Stimulated activated naive CD4-positive, alpha-beta T cell (primary cell): Measurements from ENCODE around the gene ASAP2.
"Not testable (repeated sequence)": the region's sequence is repeated elsewhere in the genome, so short reads cannot be mapped to it uniquely, and the experiment has no call there.

Experiments used
- DNase-seq, 6 experiments: peaks; one replicate each; lab custom pipeline; 2025; lab: John Stamatoyannopoulos, UW

Gene ASAP2

GRCh38 chr2:9380702-9381628, 174.4 kb downstream of the ASAP2 start:
- no peak for DNase-seq

DNA sequence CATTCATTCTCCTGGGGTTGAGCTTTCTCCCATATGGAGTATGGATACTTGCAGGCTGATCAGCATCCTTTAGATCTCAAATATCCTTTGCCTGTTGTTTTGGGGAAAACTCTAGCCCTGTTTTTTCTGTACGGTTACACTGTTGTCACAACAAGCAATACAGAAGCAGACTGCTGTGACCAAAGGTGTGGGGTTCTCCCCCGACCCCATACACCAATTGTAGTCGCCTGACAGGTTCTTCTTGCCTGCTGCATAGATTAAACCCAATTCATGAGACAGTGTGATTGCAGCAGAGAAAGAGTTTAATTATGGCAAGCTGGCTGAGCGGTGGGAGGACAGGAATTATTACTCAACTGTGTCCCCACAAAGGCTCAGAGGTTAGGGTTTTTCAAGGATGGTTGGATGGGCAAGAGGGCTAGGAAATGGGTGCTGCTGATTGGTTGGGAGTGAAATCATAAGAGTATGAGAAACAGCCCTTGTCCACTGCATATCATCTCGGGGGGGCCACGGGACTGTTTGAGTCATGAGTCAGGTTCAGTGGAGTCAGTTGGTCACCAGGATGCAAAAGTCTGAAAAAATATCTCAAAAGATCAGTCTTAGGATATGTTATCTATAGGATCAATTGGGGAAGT, 176.1 kb downstream of the ASAP2 start:
- no peak for DNase-seq

DNA sequence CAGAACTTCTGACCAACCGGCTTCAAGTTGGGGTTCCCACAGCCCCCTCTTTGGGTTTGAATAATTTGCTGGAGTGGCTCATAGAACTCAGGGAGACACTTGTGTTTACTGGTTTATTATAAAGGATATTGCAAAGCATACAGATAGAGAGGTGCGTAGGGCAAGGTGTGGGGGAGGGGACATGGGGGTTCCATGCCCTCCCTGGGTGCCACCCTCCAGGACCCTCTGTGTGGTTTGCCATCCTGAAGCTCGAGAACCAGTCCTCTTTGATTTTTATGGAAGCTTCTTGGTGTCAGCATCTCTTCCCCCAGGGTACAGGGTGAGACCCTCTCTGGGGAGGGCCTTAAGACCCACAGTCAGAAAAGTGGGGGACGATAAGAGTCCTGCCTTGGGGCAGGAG, 177.9 kb downstream of the ASAP2 start:
- no peak for DNase-seq

GRCh38 chr2:9385841-9386240, 179.2 kb downstream of the ASAP2 start:
- no peak for DNase-seq

- no peak for DNase-seq
Observed at GRCh38 chr2:9388199-9388681, 181.6 kb downstream of the ASAP2 start.

- no peak for DNase-seq
Observed at GRCh38 chr2:9388950-9389911, 182.6 kb downstream of the ASAP2 start.

DNA sequence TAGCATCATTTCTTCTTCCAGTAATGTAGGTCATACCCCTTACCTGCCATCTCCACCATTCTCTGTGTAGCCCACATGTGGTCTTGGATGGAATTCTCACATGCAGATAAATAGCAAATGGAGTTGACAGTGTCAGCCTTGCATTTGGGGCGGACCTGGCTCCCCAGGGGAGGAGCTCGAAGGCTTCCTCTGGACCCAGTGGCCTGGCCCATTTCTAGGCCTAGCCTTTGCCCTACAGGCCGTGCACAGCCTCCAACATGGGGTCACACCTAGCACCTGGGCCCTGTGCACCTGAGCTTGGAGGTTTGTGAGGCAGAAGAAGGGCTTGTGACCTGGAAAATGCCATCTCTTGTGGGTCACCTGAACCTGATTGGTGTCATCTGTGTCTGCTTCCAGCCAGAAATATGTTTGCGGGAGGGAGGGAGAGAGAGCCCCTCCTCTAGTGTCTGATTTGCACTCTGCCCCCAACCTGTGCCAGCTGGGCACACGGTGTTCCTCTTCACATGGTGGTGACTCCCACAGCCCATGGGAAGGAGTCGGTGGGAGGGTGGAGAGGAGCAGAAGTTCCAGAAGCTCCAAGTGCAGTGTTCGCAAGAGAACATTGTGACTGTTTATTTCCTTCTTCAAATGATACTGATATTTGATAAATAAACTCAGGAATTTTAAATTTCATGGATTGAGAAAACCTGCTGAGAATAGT, 183.7 kb downstream of the ASAP2 start:
- DNase-seq = no peak

DNA sequence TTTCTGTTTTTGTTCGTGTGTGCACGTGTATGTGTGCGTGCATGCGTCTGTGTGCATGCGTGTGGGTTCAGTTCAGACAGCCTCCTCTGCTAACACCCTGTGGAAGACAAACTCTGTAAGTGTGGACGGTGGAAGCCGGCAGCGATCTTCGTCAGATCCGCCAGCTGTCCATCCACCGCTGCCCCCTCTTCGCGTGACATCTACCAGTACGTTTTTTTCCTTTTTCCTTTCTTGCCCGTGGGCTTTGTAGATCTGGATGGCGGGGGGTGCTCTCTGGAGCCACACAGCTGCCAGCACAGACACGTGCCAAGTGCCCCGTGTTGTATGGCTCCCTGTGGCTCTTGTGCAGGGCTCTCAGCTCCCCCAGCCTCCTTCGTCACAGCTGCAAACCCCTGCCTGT, 184.4 kb downstream of the ASAP2 start:
- DNase-seq = no peak

- no peak for DNase-seq
Observed at GRCh38 chr2:9391961-9392720, 185.5 kb downstream of the ASAP2 start.

- DNase-seq = no peak
Observed at GRCh38 chr2:9392898-9393765, 186.5 kb downstream of the ASAP2 start.

DNA sequence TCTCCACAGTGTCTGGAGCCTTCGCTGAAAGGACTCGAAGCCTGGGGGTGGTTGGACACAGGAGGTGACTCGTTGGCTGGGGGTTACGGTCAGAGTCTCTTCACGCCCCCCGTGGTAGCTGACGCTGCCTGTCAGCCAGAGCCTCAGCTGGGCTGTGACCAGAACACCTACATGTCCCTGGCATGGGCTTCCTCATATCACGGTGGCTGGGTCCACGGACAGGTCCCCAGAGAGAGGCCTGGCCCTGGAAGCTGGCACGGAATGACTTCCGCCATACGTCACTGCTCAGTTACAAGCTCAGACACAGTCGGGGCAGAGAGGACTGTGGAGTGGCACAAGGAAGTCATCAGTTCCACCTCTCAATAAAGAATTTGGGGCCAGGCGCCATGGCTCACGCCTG, 188.2 kb downstream of the ASAP2 start:
- no peak for DNase-seq

DNA sequence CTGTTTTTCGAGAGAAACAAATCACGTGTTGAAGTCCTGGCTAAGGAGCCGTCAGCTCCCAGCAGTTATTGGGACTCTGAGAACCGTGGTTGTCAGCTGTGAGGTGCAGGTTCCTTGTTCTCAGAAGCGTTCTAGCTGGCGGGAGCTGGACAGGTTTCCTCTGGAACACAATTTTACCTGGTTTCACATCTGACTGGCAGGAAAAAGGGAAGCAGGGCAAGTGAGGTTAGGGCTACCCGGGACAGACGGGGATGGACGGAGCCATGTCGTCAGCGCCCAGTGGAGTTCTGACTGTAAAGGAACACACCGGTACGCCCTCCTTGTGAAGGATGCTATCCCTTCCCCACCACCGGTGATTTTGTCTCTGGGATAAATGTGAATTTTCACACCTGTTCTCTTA, 190.6 kb downstream of the ASAP2 start:
- DNase-seq = no peak

DNA sequence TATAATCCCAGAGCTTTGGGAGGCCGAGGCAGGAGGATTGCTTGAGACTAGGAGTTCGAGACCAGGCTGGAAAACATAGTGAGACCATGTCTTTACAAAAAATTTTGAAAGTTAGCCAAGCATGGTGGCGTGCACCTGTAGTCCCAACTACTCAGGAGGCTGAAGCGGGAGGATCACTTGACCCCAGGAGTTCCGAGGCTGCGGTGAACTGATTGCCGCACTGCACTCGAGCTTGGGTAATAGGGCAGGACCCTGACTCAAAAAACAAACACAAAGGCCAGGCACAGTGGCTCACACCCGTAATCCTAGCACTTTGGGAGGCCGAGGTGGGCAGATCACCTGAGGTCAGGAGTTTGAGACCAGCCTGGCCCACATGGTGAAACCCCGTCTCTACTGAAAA, 191.6 kb downstream of the ASAP2 start:
- DNase-seq = not testable (repeated sequence)

DNA sequence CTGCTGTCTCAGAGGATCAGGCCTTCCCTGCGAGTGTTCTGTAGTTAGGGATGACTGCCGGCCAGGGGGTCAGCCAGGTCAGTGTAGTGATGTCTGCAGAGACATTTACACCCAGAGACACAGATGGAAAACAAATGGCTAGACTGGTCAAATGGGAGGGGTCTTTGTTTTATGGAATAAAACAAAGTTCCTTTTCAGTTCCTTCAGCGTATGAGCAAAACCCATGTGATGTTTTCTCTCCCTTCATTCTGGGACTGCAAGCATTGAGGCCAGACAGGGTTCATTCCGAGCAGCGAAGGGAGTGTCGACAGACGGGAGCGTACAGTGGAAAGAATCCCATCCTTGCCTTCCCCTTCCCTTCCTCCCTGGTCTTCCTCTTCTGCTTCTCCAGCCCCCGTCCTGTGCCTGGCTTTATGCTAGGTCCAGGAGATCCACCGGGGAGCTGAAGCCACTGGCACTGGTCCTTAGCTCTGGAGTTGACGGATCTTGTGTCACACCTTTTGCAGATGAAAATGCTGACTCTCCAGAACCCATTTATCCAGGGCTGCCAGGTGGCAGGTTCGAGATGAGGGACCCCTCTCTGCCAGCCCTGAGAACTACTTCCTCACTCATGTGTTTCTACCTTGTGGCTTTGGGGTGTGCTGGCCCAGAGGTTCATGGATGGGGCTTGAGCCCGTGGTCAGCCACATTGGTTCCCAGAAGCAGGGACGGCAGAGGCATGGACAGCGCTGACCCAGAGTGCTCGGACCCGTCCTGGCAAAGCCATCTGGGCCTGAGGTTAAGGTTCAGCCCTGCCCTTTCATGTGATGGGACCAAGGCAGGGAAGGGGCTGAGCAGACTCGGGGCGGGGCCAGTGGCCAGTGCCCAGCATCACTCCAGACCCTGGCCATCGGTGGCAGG, 192.5 kb downstream of the ASAP2 start:
- no peak for DNase-seq

- DNase-seq = no peak
Observed at GRCh38 chr2:9400268-9401058, 193.9 kb downstream of the ASAP2 start.

DNA sequence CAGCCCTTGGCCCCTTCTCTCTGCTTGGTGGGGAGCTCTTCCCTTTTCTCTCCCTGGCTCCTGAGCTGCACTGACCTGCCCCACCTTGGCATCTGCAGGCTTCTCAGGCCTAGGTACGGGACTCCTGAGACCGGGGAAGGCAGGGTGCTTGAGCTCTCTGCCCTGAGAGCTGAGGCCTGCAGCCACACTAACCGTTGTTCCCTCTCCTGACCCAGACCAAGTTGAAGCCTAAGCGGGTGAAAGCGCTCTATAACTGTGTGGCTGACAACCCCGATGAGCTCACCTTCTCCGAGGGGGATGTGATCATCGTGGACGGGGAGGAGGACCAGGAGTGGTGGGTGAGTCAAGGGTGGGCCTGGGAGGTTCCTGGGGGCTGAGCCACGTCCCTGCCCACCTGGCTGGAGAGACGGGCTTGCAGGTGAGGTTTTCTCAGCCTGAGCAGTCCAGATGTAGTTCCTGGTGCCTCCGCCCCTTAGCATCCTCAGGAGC, 194.5 kb downstream of the ASAP2 start:
- no peak for DNase-seq

DNA sequence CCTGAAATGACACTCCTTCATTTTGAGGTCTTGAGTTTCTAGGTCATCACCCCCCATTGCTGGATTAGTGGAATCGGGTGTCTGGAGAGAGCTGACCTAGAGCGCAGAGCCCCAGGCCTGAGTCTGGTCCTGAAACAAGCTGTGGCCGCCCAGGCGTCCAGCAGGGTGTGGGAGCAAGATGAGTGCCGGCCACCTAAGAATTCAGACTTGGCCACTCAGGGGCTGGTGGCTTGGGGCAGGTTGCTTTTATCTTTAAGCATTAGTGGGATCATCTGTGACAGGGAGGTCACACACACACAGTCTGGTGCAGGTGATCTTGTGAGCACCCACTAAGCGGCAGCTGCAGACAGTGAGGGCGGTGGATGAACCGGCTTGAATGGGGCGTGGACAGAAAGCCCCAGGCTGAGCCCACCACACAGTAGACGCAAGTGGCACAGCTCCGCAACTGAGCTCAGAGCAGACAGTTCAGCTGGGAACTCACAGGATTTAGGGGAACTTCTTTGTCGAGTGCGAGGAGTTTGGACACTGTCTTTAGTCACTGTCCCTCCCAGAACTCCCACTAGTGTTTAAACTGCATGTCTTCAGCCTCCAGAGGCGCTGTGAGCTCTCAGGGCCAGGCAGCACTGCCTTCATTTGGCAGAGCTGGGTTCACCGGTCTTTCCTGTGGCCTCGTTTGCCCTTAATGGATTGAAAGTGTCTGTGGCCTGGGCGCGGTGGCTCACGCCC, 195.2 kb downstream of the ASAP2 start:
- no peak for DNase-seq
